ENCODE measurements around the gene TMC5. TPM values are rescaled to one million over a fixed set of nuclear protein-coding genes. Genes with fewer than 3 reads are reported as not detected.

Gene TMC5
- polyA plus RNA-seq, 1 donor = 0.08 TPM

Other genes with a start within 250 kb of the TMC5 start
- gene SYT17, start 249.6 kb upstream of the TMC5 start, polyA plus RNA-seq (ENCODE audit: insufficient read length) = 6.0 TPM
- gene CLEC19A, start 132.2 kb upstream of the TMC5 start, polyA plus RNA-seq (ENCODE audit: insufficient read length) = 0.17 TPM
- gene GDE1, start 104.2 kb downstream of the TMC5 start, polyA plus RNA-seq (ENCODE audit: insufficient read length) = 56.7 TPM
- 14.2 TPM for gene CCP110, start 106.1 kb downstream of the TMC5 start, polyA plus RNA-seq (ENCODE audit: insufficient read length)
- gene VPS35L, start 137.8 kb downstream of the TMC5 start, polyA plus RNA-seq (ENCODE audit: insufficient read length) = 35.3 TPM

Measured in hindlimb muscle (tissue), 1 donor.